ENCODE results near the gene SGMS1.

GRCh38 chr10:50520115-50520514 lies 103.6 kb downstream of the SGMS1 start:
- TF ChIP-seq POLR2A (IDR thresholded peaks at IDR 0.05) (no peak), CTCF (IDR thresholded peaks at IDR 0.05) (no peak)

All from heart left ventricle (tissue), 13 donors.